Fibroblast of lung (primary cell): Measurements from ENCODE around the gene PRR16. TPM values are rescaled to one million over a fixed set of nuclear protein-coding genes. Genes with fewer than 3 reads are reported as not detected.

Experiments
- DNase-seq, 2 donors: peaks; one replicate each; pipeline versions ENCODE4 v3.0.0 to v3.0.0-alpha.2; 2010; ENCODE audit warnings: low read depth in 2 of 2
- H2AFZ ChIP-seq: 2 replicates; pipeline ENCODE4 v1.5.1; 2012; ENCODE audit warnings: low read length, control low read depth, inconsistent platforms
- H3K27ac ChIP-seq: 2 replicates; pipeline ENCODE4 v1.5.1; 2011; ENCODE audit warnings: low read length, control low read depth; ENCODE audit not compliant: insufficient read depth
- H3K27me3 ChIP-seq: 2 replicates; pipeline ENCODE4 v1.5.1; 2011; ENCODE audit warnings: mild to moderate bottlenecking, low read length; ENCODE audit not compliant: control insufficient read depth, insufficient read depth
- H3K36me3 ChIP-seq: 2 replicates; pipeline ENCODE4 v1.5.1; 2011; ENCODE audit warnings: low read length; ENCODE audit not compliant: control insufficient read depth, insufficient read depth
- H3K4me1 ChIP-seq: 2 replicates; pipeline ENCODE4 v1.5.1; 2011; ENCODE audit warnings: low read length; ENCODE audit not compliant: control insufficient read depth, insufficient read depth; ENCODE audit errors: extremely low read depth
- H3K4me2 ChIP-seq: 2 replicates; pipeline ENCODE4 v1.5.1; 2011; ENCODE audit warnings: low read length, control low read depth; ENCODE audit not compliant: insufficient read depth; ENCODE audit errors: extremely low read depth
- H3K4me3 ChIP-seq, 4 experiments: fragments of 200-600 bp in 1 of 4; sonication (generic) in 1 of 4; replicated peaks in 1 of 4; 2 replicates each; pipeline ENCODE4 v1.5.1; 2011 to 2016; ENCODE audit warnings: low read length in 4 of 4, low read depth in 3 of 4, mild to moderate bottlenecking in 3 of 4, control low read depth in 2 of 4, inconsistent platforms in 1 of 4, mixed read lengths in 1 of 4; ENCODE audit not compliant: insufficient read depth in 1 of 4; ENCODE audit errors: control extremely low read depth in 1 of 4
- H3K79me2 ChIP-seq: 2 replicates; pipeline ENCODE4 v1.5.1; 2012; ENCODE audit warnings: mild to moderate bottlenecking, low read length, inconsistent platforms; ENCODE audit not compliant: control insufficient read depth, insufficient read depth
- H3K9ac ChIP-seq: 2 replicates; pipeline ENCODE4 v1.5.1; 2011; ENCODE audit warnings: mild to moderate bottlenecking, low read length, control low read depth; ENCODE audit not compliant: insufficient read depth
- H3K9me3 ChIP-seq: 2 replicates; pipeline ENCODE4 v1.5.1; 2012; ENCODE audit warnings: low read depth, low read length; ENCODE audit not compliant: control insufficient read depth, insufficient read depth
- H4K20me1 ChIP-seq: 2 replicates; pipeline ENCODE4 v1.5.1; 2011; ENCODE audit warnings: low read length; ENCODE audit not compliant: control insufficient read depth, insufficient read depth; ENCODE audit errors: extremely low read depth
- CTCF ChIP-seq, 2 donors: IDR thresholded peaks in 1 of 2; conservative IDR thresholded peaks in 1 of 2; 1 replicate in 1 of 2; 2 replicates in 1 of 2; pipeline ENCODE4 v1.5.1; 2011 to 2012; ENCODE audit warnings: low read length in 2 of 2, control low read depth in 1 of 2, inconsistent platforms in 1 of 2, low read depth in 1 of 2, mild to moderate bottlenecking in 1 of 2
- EZH2 ChIP-seq: IDR thresholded peaks from 2 replicates; pipeline ENCODE4 v1.5.1; 2012; ENCODE audit warnings: low read length, control low read depth, mild to moderate bottlenecking; ENCODE audit errors: missing control alignments
- polyA plus RNA-seq, 2 donors: library from polyadenylated mRNA; depleted of rRNA in 1 of 2; stranded (reverse) in 1 of 2; unstranded in 1 of 2; fragments of >200 nt; gene quantifications; 2 replicates each; pipeline ENCODE4 v1.2.1, GENCODE V29; 2011 to 2012; ENCODE audit warnings: missing spikeins in 1 of 2
- total RNA-seq: library from RNA; depleted of rRNA; stranded (reverse); fragments of >200 nt; gene quantifications from 2 replicates; pipeline ENCODE4 v1.2.1, GENCODE V29; 2014

Gene PRR16
- total and polyA plus RNA-seq, 2 donors (not counting 1 experiment from before 2014, with no cell fraction given) = 7.3 to 44.6 TPM

GRCh38 chr5:120538149-120538548, 74.0 kb downstream of the PRR16 start:
- H3K27me3 ChIP-seq = no peaks in the 10 kb centered on the region
- peak overlapping the region; percentile 72 for H3K4me2 ChIP-seq
- TF ChIP-seq CTCF (conservative IDR thresholded peaks at IDR 0.05 in 1 of 2, IDR thresholded peaks at IDR 0.05 in 1 of 2; ENCODE audit: low read depth in 1 of 2, low read length in 2 of 2) = no peak
- no peak for TF ChIP-seq EZH2
- H4K20me1 ChIP-seq = no peaks in the 10 kb centered on the region
- no peak overlapping the region for H2AFZ ChIP-seq
- H3K79me2 ChIP-seq = peaks cover 4% of the 10 kb centered on the region
- peaks cover 5% of the 10 kb centered on the region for H3K4me1 ChIP-seq
- H3K9me3 ChIP-seq = no peaks in the 10 kb centered on the region
- H3K4me3 ChIP-seq = peak overlapping the region in 1 of 4 experiments; percentile 5
- no peak overlapping the region for H3K9ac ChIP-seq
- no peaks in the 10 kb centered on the region for H3K36me3 ChIP-seq
- DNase-seq = peak; percentile 64 to 84
- peak overlapping the region; percentile 64 for H3K27ac ChIP-seq

GRCh38 chr5:120538644-120539043, 74.5 kb downstream of the PRR16 start:
- H3K27ac ChIP-seq = peak overlapping the region; percentile 64
- peak overlapping the region; percentile 48 for H2AFZ ChIP-seq
- TF ChIP-seq EZH2 = no peak
- no peak for TF ChIP-seq CTCF (conservative IDR thresholded peaks at IDR 0.05 in 1 of 2, IDR thresholded peaks at IDR 0.05 in 1 of 2; ENCODE audit: low read depth in 1 of 2, low read length in 2 of 2)
- peaks cover 4% of the 10 kb centered on the region for H3K79me2 ChIP-seq
- H3K4me1 ChIP-seq = peaks cover 6% of the 10 kb centered on the region
- H3K36me3 ChIP-seq = no peaks in the 10 kb centered on the region
- peak; percentile 61 to 78 for DNase-seq
- H3K9ac ChIP-seq = no peak overlapping the region
- peak overlapping the region; percentile 72 for H3K4me2 ChIP-seq
- no peaks in the 10 kb centered on the region for H3K27me3 ChIP-seq
- H4K20me1 ChIP-seq = no peaks in the 10 kb centered on the region
- peak overlapping the region in 1 of 4 experiments; percentile 5 for H3K4me3 ChIP-seq
- no peaks in the 10 kb centered on the region for H3K9me3 ChIP-seq

DNA sequence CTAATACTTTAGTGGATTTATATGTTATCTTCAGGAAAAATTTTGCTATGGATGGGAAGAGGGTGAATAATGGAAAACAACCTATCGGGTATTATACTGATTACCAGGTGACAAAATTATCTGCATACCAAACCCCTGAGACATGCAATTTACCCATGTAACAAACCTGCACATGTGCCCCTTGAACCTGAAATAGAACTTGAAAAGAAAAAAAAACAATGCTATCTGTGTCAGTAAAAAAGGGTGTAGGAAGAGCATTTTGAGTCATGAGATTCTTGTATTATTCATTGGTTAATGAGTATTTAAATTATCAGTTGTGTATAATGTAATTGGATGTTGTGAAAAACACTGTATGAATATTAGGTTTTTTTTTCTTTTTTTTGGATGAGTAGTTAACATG, 75.4 kb downstream of the PRR16 start:
- H3K9ac ChIP-seq = no peak overlapping the region
- H3K27me3 ChIP-seq = no peaks in the 10 kb centered on the region
- H3K4me1 ChIP-seq = peaks cover 7% of the 10 kb centered on the region
- H3K79me2 ChIP-seq = peaks cover 4% of the 10 kb centered on the region
- no peak overlapping the region for H3K4me3 ChIP-seq
- H3K27ac ChIP-seq = no peak overlapping the region
- H4K20me1 ChIP-seq = no peaks in the 10 kb centered on the region
- H3K36me3 ChIP-seq = no peaks in the 10 kb centered on the region
- TF ChIP-seq CTCF (conservative IDR thresholded peaks at IDR 0.05 in 1 of 2, IDR thresholded peaks at IDR 0.05 in 1 of 2; ENCODE audit: low read depth in 1 of 2, low read length in 2 of 2) (no peak), EZH2 (no peak)
- DNase-seq = peak in 1 of 2 donors; percentile 53
- H2AFZ ChIP-seq = no peak overlapping the region
- no peaks in the 10 kb centered on the region for H3K9me3 ChIP-seq
- H3K4me2 ChIP-seq = no peak overlapping the region
